ENCODE data around the gene SRGAP2B. TPM values are rescaled to one million over a fixed set of nuclear protein-coding genes. Genes with fewer than 3 reads are reported as not detected.
"Not testable (repeated sequence)": the region's sequence is repeated elsewhere in the genome, so short reads cannot be mapped to it uniquely, and the experiment has no call there.

SRGAP2B gene
- 10 to 100 TPM in 1 of 2 donors, 1 to 10 TPM in 1; 9.7 to 14.3 TPM for total RNA-seq
- 1 to 10 TPM; 2.4 to 2.8 TPM for polyA plus RNA-seq

DNA sequence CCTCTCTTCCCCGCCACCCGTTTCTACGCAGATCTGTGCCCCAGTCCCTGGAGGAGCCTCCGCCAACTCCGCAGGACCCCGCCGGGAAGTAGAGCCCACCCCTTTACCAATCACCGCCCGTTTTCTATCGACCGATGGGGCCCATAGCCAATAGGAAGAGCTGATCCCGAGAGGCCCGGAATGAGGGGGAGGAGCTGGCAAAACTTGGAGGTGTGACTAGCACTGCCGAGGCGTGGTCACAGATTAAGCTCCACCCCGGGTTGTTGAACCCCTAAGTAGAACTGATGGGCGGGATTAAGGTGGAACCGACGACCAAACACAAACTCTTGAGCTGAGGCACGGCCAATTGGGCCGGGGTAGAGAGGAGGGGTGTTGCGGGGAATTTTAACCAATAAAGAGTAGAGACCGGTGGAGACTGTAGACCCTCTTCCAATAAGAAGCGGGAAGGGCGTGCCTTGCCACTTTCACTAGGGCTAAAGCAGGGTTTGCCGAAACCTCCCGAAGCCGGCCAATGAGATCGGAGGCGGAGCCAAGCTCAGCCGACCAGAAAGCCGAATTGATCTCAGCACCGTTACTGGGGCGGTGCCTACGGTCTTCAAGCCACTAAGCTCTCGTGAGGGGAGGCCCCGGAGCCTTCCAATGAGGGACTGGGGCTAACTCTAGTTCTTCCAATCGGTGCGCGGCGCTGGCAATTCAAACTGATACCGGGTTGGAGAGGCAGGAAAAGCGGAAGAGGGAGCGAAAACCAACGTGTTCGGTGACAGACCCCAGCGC, at the start of gene SRGAP2B, which contains the start of gene FAM72D:
TSS of gene SRGAP2B (minus strand) at position 45 of the 774 bp plus-strand sequence. CDS start 2,427 bp downstream, outside the sequence.
TSS of gene FAM72D (plus strand) at position 691 of the 774 bp plus-strand sequence. CDS start 874 bp downstream, outside the sequence.
- H3K36me3 ChIP-seq (ENCODE audit: control insufficient read depth in 4 of 4, insufficient read depth in 3 of 4, low read depth in 1 of 4, low read length in 3 of 4); H3K4me1 ChIP-seq (ENCODE audit: control insufficient read depth in 4 of 4, insufficient read depth in 4 of 4, low read length in 3 of 4); H3K9ac ChIP-seq (ENCODE audit: low read depth in 1 of 2, low read length in 2 of 2); H3K27me3 ChIP-seq (ENCODE audit: control insufficient read depth in 4 of 4, insufficient read depth in 4 of 4, low read length in 3 of 4); H3K9me3 ChIP-seq (ENCODE audit: control insufficient read depth in 4 of 4, low read length in 3 of 4); DNase-seq (ENCODE audit: low spot score): not testable (repeated sequence)
- Histone ChIP-seq H3K4me3 (ENCODE audit: low read depth in 1 of 3, low read length in 3 of 3) (peak within 1 kb of the TSS in 2 of 3 donors; percentile 30 to 31), H3K27ac (ENCODE audit: low read depth in 1 of 2, low read length in 2 of 2) (peak within 1 kb of the TSS in 1 of 2 donors; percentile 46)
- no CpG with 5 or more reads among the region's 47 CpGs for WGBS

DNA sequence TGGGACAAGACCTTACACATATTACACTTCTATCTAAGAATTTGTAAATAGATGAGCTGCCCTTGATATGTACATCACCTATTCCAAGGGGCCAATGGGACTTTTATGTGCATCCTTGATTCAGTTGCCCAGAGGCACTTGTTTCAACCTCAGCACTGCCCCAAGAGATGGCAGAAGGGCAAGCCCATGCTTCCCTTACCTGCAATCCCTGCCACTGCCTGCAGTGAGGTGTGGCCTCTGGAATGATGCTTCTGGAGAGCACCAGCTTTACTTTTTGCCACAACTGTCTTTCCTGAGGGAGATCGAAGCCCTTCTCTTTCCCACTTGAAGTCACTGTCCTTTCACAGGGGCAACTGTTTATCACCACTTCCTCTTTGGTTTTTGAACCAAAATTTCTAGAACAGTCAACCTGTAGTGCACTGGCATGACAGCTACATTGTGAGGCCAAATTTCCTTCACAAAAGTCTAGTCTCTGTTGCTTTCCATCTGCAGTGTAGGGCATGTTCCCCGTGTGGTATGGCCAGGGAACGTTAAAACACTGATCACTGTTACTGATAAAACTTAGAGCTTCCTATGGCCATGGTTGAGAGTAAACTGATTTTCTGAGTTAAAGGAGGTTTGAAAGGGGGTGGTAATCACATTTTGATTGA, 49.3 kb upstream of the SRGAP2B start:
- H3K36me3 ChIP-seq (ENCODE audit: control insufficient read depth in 4 of 4, insufficient read depth in 3 of 4, low read depth in 1 of 4, low read length in 3 of 4); H3K4me1 ChIP-seq (ENCODE audit: control insufficient read depth in 4 of 4, insufficient read depth in 4 of 4, low read length in 3 of 4); H3K9ac ChIP-seq (ENCODE audit: low read depth in 1 of 2, low read length in 2 of 2); H3K4me3 ChIP-seq (ENCODE audit: low read depth in 1 of 3, low read length in 3 of 3); H3K27ac ChIP-seq (ENCODE audit: low read depth in 1 of 2, low read length in 2 of 2); H3K27me3 ChIP-seq (ENCODE audit: control insufficient read depth in 4 of 4, insufficient read depth in 4 of 4, low read length in 3 of 4); H3K9me3 ChIP-seq (ENCODE audit: control insufficient read depth in 4 of 4, low read length in 3 of 4); DNase-seq (ENCODE audit: low spot score): not testable (repeated sequence)
- 45% methylated on average over 1 of the region's 3 CpGs for WGBS

DNA sequence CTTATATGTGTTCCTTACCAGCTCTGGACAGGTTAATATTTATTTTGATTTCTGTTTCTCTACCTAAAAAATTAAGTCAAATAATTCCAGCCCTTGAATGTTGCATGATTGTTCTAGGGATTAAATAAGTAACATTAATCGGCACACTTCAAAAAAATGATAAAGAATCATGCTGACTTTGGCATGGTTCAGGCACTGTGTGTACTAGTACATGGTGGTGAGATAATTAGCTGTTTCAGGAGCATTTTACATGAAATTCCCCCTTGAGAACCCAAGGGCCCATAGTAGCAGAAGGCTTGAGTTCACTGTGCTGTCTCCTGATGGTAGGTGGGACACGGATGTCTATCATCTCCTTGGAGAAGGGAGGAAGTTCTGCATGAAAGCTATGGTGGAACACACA, 45.4 kb upstream of the SRGAP2B start:
- WGBS: 100% methylated on average over 1 of the region's 2 CpGs
- H3K9ac ChIP-seq (ENCODE audit: low read depth in 1 of 2, low read length in 2 of 2); H3K36me3 ChIP-seq (ENCODE audit: control insufficient read depth in 4 of 4, insufficient read depth in 3 of 4, low read depth in 1 of 4, low read length in 3 of 4); H3K4me3 ChIP-seq (ENCODE audit: low read depth in 1 of 3, low read length in 3 of 3); DNase-seq (ENCODE audit: low spot score); H3K27ac ChIP-seq (ENCODE audit: low read depth in 1 of 2, low read length in 2 of 2); H3K4me1 ChIP-seq (ENCODE audit: control insufficient read depth in 4 of 4, insufficient read depth in 4 of 4, low read length in 3 of 4); H3K9me3 ChIP-seq (ENCODE audit: control insufficient read depth in 4 of 4, low read length in 3 of 4); H3K27me3 ChIP-seq (ENCODE audit: control insufficient read depth in 4 of 4, insufficient read depth in 4 of 4, low read length in 3 of 4): not testable (repeated sequence)

DNA sequence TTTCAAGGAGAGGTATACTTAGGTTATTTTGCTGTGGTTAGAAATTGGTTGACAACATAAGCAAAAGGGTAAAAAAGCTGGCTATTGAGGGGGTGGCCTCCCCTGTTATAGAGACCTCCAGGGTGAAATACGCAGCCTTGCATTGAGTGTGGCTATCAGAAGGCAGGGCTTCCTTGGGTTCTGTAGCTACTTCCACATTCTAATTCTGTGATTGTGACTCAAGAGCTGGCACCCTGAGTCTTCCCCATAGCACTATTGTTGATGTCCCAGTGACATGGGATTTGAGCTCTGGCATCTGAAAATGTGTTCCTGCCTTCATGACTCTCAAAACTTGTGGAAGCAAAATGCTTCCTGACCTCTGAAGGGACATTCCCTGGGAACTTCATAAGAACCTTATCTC, 39.3 kb upstream of the SRGAP2B start:
- WGBS: no CpG with 5 or more reads among the region's 1 CpG
- DNase-seq (ENCODE audit: low spot score); H3K4me1 ChIP-seq (ENCODE audit: control insufficient read depth in 4 of 4, insufficient read depth in 4 of 4, low read length in 3 of 4); H3K9ac ChIP-seq (ENCODE audit: low read depth in 1 of 2, low read length in 2 of 2); H3K27me3 ChIP-seq (ENCODE audit: control insufficient read depth in 4 of 4, insufficient read depth in 4 of 4, low read length in 3 of 4); H3K4me3 ChIP-seq (ENCODE audit: low read depth in 1 of 3, low read length in 3 of 3); H3K9me3 ChIP-seq (ENCODE audit: control insufficient read depth in 4 of 4, low read length in 3 of 4); H3K36me3 ChIP-seq (ENCODE audit: control insufficient read depth in 4 of 4, insufficient read depth in 3 of 4, low read depth in 1 of 4, low read length in 3 of 4); H3K27ac ChIP-seq (ENCODE audit: low read depth in 1 of 2, low read length in 2 of 2): not testable (repeated sequence)

DNA sequence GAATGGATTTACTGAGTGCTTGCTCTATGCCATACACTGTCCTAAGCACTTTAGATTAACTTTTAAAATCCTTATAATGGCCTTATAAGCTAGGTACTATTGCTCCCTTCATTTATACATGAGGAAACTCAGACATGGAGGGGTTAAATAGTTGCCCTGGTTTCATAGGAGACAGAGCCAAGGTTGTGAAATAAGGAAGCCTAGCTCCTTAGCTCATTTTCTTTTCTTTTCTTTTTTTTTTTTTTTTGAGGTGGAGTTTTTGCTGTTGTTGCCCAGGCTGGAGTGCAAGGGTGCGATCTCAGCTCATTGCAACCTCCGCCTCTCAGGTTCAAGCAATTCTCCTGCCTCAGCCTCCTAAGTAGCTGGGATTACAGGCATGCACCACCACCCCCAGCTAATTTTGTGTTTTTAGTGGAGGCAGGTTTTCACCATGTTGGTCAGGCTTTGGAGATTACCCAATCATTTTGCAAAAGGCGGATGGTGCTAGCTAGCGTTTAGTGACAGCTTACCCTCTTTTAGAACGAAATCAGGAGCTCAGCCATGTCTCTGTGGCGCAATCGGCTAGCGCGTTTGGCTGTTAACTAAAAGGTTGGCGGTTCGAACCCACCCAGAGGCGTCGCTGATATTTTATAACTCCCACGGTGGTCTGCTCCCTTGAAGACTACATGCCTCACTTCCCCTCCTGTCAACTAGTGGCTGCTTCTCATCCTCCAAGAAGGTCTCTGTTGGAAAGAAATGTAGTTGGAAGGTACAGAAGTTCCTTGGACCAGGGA, 33.8 kb upstream of the SRGAP2B start:
- H3K4me1 ChIP-seq (ENCODE audit: control insufficient read depth in 4 of 4, insufficient read depth in 4 of 4, low read length in 3 of 4); H3K36me3 ChIP-seq (ENCODE audit: control insufficient read depth in 4 of 4, insufficient read depth in 3 of 4, low read depth in 1 of 4, low read length in 3 of 4); H3K27me3 ChIP-seq (ENCODE audit: control insufficient read depth in 4 of 4, insufficient read depth in 4 of 4, low read length in 3 of 4); H3K27ac ChIP-seq (ENCODE audit: low read depth in 1 of 2, low read length in 2 of 2); H3K4me3 ChIP-seq (ENCODE audit: low read depth in 1 of 3, low read length in 3 of 3); H3K9me3 ChIP-seq (ENCODE audit: control insufficient read depth in 4 of 4, low read length in 3 of 4); H3K9ac ChIP-seq (ENCODE audit: low read depth in 1 of 2, low read length in 2 of 2): not testable (repeated sequence)
- 53% methylated on average over 13 of the region's 14 CpGs for WGBS
- DNase-seq (ENCODE audit: low spot score): peak; percentile 3

DNA sequence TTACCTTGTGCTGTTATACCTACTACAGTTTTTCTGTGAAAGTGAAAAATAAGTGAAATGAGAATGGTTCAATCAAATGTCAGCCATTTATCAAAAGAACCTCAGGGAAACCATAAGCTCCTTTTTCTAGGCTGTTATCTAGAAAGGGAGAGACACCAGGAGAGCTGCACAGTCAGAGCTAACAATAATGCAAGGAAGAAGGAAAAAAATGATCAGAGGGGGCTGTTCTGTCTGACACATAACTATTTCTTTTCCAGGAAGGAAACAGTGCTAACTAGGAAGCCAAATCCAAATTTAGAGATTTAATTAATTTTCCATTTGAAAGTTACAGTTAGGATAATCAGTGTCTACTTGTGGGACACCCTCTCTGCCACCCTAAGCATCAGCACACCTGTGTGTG, 32.0 kb upstream of the SRGAP2B start:
- H3K27me3 ChIP-seq (ENCODE audit: control insufficient read depth in 4 of 4, insufficient read depth in 4 of 4, low read length in 3 of 4); H3K4me1 ChIP-seq (ENCODE audit: control insufficient read depth in 4 of 4, insufficient read depth in 4 of 4, low read length in 3 of 4); H3K4me3 ChIP-seq (ENCODE audit: low read depth in 1 of 3, low read length in 3 of 3); H3K27ac ChIP-seq (ENCODE audit: low read depth in 1 of 2, low read length in 2 of 2); H3K9ac ChIP-seq (ENCODE audit: low read depth in 1 of 2, low read length in 2 of 2); DNase-seq (ENCODE audit: low spot score); H3K9me3 ChIP-seq (ENCODE audit: control insufficient read depth in 4 of 4, low read length in 3 of 4); H3K36me3 ChIP-seq (ENCODE audit: control insufficient read depth in 4 of 4, insufficient read depth in 3 of 4, low read depth in 1 of 4, low read length in 3 of 4): not testable (repeated sequence)

DNA sequence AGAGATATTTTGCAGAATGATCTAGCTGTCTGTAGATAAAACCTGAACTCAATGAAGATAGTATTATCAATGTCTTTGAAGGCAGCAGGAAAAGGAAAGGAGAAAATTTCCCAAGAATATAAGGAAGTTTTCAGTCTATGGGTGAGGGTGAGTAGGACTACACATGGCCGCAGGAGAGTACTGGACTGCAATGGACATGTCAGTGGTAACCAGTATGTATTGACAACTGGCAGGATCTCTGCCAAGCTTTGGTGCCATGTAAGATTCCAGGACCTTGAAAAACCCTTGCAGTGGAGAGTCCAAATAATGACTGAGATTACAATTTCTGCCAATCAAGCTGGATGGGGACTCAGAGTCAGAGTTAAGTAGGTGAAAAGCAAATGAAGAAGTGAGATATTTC, 30.0 kb upstream of the SRGAP2B start:
- H3K9ac ChIP-seq (ENCODE audit: low read depth in 1 of 2, low read length in 2 of 2); H3K9me3 ChIP-seq (ENCODE audit: control insufficient read depth in 4 of 4, low read length in 3 of 4); H3K4me1 ChIP-seq (ENCODE audit: control insufficient read depth in 4 of 4, insufficient read depth in 4 of 4, low read length in 3 of 4); H3K36me3 ChIP-seq (ENCODE audit: control insufficient read depth in 4 of 4, insufficient read depth in 3 of 4, low read depth in 1 of 4, low read length in 3 of 4); H3K27ac ChIP-seq (ENCODE audit: low read depth in 1 of 2, low read length in 2 of 2); H3K4me3 ChIP-seq (ENCODE audit: low read depth in 1 of 3, low read length in 3 of 3); H3K27me3 ChIP-seq (ENCODE audit: control insufficient read depth in 4 of 4, insufficient read depth in 4 of 4, low read length in 3 of 4); DNase-seq (ENCODE audit: low spot score): not testable (repeated sequence)
- WGBS: no CpG with 5 or more reads among the region's 1 CpG

DNA sequence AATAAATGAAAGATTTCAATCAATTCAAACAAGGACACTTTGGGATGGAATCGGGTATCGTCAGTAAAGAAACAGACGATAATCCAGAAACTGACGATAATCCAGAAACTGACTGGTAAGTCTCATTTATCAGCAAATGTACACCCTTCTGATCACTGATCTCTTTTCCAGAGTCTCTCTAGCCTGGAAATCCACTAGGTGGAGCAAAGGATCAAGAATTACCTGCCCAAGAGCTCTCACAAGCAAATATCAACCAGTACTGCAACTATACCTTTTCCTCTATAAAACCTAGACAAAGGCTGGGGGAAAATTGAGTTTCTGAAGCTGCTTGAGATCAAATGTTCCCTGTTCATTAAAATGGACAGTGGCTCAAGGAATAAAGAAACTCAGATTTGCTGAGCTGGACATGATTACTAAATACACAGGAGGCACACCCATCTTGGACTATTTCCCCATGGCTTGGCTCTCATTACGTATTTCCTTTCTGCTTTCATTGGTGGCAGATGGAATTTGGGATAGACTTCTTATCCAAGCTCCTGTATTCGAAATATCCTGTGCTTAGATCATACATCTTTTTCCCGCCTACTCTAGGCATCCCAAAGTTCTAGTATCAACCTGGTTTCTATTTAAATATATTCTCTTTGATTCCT, 29.0 kb upstream of the SRGAP2B start:
- H3K9me3 ChIP-seq (ENCODE audit: control insufficient read depth in 4 of 4, low read length in 3 of 4); H3K36me3 ChIP-seq (ENCODE audit: control insufficient read depth in 4 of 4, insufficient read depth in 3 of 4, low read depth in 1 of 4, low read length in 3 of 4); DNase-seq (ENCODE audit: low spot score); H3K4me1 ChIP-seq (ENCODE audit: control insufficient read depth in 4 of 4, insufficient read depth in 4 of 4, low read length in 3 of 4); H3K27me3 ChIP-seq (ENCODE audit: control insufficient read depth in 4 of 4, insufficient read depth in 4 of 4, low read length in 3 of 4); H3K9ac ChIP-seq (ENCODE audit: low read depth in 1 of 2, low read length in 2 of 2); H3K27ac ChIP-seq (ENCODE audit: low read depth in 1 of 2, low read length in 2 of 2); H3K4me3 ChIP-seq (ENCODE audit: low read depth in 1 of 3, low read length in 3 of 3): not testable (repeated sequence)
- WGBS: no CpG with 5 or more reads among the region's 7 CpGs

Measured in liver (tissue), 9 donors.